NOMO-1 (cell line): ENCODE data around the gene DLG2.

ENCODE experiments used
- DNase-seq, 2 experiments: peaks; one replicate each; lab custom pipeline; 2025; ENCODE audit not compliant: unreplicated experiment in 2 of 2; lab: John Stamatoyannopoulos, UW

The DLG2 gene

GRCh38 chr11:84193706-84194105 lies 1433.4 kb downstream of the DLG2 start:
- peak in 1 of 2 experiments; percentile 17 for DNase-seq

GRCh38 chr11:84188521-84188920 lies 1438.6 kb downstream of the DLG2 start:
- no peak for DNase-seq

GRCh38 chr11:84173078-84173477 lies 1454.1 kb downstream of the DLG2 start:
- no peak for DNase-seq

GRCh38 chr11:84165139-84165538 lies 1462.0 kb downstream of the DLG2 start:
- no peak for DNase-seq

GRCh38 chr11:84164728-84165127 lies 1462.4 kb downstream of the DLG2 start:
- no peak for DNase-seq

GRCh38 chr11:84163116-84163515 lies 1464.0 kb downstream of the DLG2 start:
- no peak for DNase-seq

GRCh38 chr11:84157639-84158038 lies 1469.5 kb downstream of the DLG2 start:
- DNase-seq, result no peak

GRCh38 chr11:84146826-84147225 lies 1480.3 kb downstream of the DLG2 start:
- no peak for DNase-seq

GRCh38 chr11:84145616-84146185 lies 1481.4 kb downstream of the DLG2 start:
- DNase-seq, result no peak

GRCh38 chr11:84144531-84144930 lies 1482.6 kb downstream of the DLG2 start:
- no peak for DNase-seq

GRCh38 chr11:84142411-84142810 lies 1484.7 kb downstream of the DLG2 start:
- no peak for DNase-seq

GRCh38 chr11:84140386-84141169 lies 1486.6 kb downstream of the DLG2 start:
- no peak for DNase-seq

GRCh38 chr11:84137960-84138359 lies 1489.2 kb downstream of the DLG2 start:
- DNase-seq, result no peak

- no peak for DNase-seq
Observed at GRCh38 chr11:84137505-84137904, 1489.6 kb downstream of the DLG2 start.

- no peak for DNase-seq
Observed at GRCh38 chr11:84136926-84137325, 1490.2 kb downstream of the DLG2 start.

- DNase-seq, result peak in 1 of 2 experiments; percentile 7
Observed at GRCh38 chr11:84130646-84131427, 1496.3 kb downstream of the DLG2 start.

GRCh38 chr11:84129961-84130576 lies 1497.1 kb downstream of the DLG2 start:
- no peak for DNase-seq

GRCh38 chr11:84128840-84129239 lies 1498.3 kb downstream of the DLG2 start:
- DNase-seq, result no peak

- DNase-seq, result no peak
Observed at GRCh38 chr11:84117394-84117793, 1509.8 kb downstream of the DLG2 start.

GRCh38 chr11:84106541-84106940 lies 1520.6 kb downstream of the DLG2 start:
- no peak for DNase-seq

- no peak for DNase-seq
Observed at GRCh38 chr11:84105148-84105547, 1522.0 kb downstream of the DLG2 start.
